ENCODE data around the gene TGFBR1. TPM values are rescaled to one million over a fixed set of nuclear protein-coding genes. Genes with fewer than 3 reads are reported as not detected.
A peak's percentile ranks its signal among the peaks of the same experiment; 100 is the strongest.

Gene TGFBR1
- total RNA-seq, 4 donors from 2014 or later, result 20.2 to 34.3 (median 25.6) TPM

GRCh38 chr9:99071313-99072039 is 33.4 kb upstream of the TGFBR1 start:
- 79 to 87% methylated on average over 8 to 9 of the region's 9 CpGs for WGBS, 2 donors
- intact Hi-C loops (cut with DNase I), result no loop called here
- Histone ChIP-seq H3K36me3 (no peaks in the 10 kb centered on the region), H3K4me1 (peaks cover 0 to 10% (median 2%) of the 10 kb centered on the region in 3 donors), H3K27me3 (no peaks in the 10 kb centered on the region), H3K27ac (peak overlapping the region in 1 of 4 donors; percentile 0), H3K4me3 (no peak overlapping the region), H3K9me3 (no peaks in the 10 kb centered on the region)
- no peak for DNase-seq
- TF ChIP-seq POLR2A (IDR thresholded peaks at IDR 0.05), result no peak
- TF ChIP-seq, protein P1, sequence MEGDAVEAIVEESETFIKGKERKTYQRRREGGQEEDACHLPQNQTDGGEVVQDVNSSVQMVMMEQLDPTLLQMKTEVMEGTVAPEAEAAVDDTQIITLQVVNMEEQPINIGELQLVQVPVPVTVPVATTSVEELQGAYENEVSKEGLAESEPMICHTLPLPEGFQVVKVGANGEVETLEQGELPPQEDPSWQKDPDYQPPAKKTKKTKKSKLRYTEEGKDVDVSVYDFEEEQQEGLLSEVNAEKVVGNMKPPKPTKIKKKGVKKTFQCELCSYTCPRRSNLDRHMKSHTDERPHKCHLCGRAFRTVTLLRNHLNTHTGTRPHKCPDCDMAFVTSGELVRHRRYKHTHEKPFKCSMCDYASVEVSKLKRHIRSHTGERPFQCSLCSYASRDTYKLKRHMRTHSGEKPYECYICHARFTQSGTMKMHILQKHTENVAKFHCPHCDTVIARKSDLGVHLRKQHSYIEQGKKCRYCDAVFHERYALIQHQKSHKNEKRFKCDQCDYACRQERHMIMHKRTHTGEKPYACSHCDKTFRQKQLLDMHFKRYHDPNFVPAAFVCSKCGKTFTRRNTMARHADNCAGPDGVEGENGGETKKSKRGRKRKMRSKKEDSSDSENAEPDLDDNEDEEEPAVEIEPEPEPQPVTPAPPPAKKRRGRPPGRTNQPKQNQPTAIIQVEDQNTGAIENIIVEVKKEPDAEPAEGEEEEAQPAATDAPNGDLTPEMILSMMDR (IDR thresholded peaks at IDR 0.05), result no peak

DNA sequence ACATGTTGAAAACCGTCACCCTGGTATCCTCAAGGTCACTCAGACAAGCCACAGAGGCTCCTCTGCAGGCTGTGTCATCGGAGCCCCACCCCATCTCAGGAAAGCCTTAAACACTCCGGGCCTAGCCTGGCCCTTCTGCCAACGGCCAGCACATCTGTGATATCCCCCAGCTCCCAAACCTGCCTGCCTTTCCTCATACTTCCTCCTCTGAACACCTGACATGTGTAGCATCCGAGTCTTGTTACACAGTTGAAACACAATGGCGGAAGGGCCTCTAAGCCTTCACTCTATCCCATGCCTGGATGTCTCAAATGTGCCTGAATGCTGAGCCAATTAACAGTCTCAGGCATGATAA is 32.9 kb upstream of the TGFBR1 start:
- no peak overlapping the region for H3K4me3 ChIP-seq

DNA sequence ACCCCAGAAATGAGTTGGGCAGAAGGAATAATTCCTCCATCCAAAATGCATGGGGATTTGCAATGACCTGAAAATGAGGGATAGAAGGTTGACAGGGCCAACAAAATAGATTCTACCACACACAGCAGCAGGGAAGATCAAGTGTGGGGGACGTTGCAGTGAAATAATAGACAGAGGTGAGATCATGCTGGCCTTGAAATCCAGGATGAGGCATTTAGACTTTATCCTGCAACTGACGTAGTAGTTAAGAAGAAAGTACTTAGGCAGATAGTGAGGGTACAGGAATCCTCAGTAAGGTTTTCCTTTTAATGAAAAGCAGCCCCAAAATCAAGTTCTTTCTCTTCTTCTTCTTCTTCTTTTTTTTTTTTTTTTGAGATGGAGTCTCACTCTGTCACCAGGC is 31.6 kb upstream of the TGFBR1 start:
- Histone ChIP-seq H3K9me3 (no peaks in the 10 kb centered on the region), H3K27ac (no peak overlapping the region), H3K4me3 (no peak overlapping the region), H3K4me1 (peaks cover 0 to 20% (median 6%) of the 10 kb centered on the region in 3 donors), H3K27me3 (no peaks in the 10 kb centered on the region), H3K36me3 (no peaks in the 10 kb centered on the region)
- 31 to 60% methylated on average over 2 of the region's 2 CpGs for WGBS, 2 donors
- TF ChIP-seq, protein P1 (IDR thresholded peaks at IDR 0.05), result no peak
- no peak for TF ChIP-seq POLR2A (IDR thresholded peaks at IDR 0.05)
- intact Hi-C loops (cut with DNase I), result no loop called here
- no peak for DNase-seq

More for the DNA sequence above, 32.9 kb upstream of the TGFBR1 start:
- Histone ChIP-seq H3K27ac (no peak overlapping the region), H3K4me1 (peaks cover 0 to 13% (median 6%) of the 10 kb centered on the region in 3 donors), H3K36me3 (no peaks in the 10 kb centered on the region), H3K9me3 (no peaks in the 10 kb centered on the region), H3K27me3 (no peaks in the 10 kb centered on the region)
- TF ChIP-seq POLR2A (IDR thresholded peaks at IDR 0.05), result no peak
- TF ChIP-seq, protein P1 (IDR thresholded peaks at IDR 0.05), result no peak
- DNase-seq, result no peak
- WGBS, 2 donors, result 74 to 93% methylated on average over 4 to 6 of the region's 6 CpGs
- intact Hi-C loops (cut with DNase I), result no loop called here

DNA sequence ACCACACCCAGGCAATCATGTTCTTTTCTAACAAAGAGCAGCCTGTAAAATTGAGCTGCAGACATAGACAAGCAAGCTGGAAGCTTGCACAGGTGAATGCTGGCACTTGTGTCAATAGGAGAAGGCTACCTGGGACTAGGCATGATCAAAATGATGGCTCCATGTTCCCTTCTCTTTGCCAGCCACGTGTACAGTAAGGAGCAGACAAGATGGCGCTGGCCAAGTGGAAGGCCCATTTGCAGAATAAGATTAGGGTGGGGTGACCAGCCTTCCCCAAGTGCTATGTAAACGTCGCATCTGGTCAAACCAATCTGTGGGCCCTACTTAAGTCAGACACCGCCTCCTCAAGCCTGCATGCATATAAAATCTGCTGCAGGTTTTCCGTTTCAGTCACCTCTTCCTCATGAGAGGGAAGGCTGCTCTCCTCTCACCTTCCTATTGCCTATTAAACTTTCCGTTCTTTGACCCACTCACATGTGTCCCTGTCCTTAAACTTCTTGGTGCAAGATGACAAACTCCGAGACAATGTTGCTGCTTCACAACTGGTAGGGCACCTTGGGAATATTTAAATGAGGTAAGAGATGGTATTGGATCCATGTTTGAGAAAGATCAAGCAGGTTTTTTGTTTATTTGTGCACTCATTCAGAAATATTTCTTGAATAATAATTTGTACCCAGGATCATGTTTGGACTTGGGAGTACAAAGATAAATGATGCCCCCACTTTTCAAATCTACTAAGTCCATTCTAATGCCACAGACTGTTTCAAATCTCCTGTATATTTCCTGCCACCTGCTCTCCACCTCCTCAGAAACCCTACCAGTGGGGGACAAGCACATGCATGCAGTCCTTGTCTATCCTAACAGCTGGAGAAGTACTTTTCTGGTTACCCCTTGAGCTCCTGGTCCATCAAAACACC is 30.7 kb upstream of the TGFBR1 start:
- TF ChIP-seq, protein P1 (IDR thresholded peaks at IDR 0.05), result no peak
- no peak for TF ChIP-seq POLR2A (IDR thresholded peaks at IDR 0.05)
- H3K4me1 ChIP-seq, result peaks cover 0 to 20% (median 6%) of the 10 kb centered on the region in 3 donors
- no peaks in the 10 kb centered on the region for H3K9me3 ChIP-seq
- WGBS, 2 donors, result 85 to 99% methylated on average over 8 of the region's 8 CpGs
- intact Hi-C loops (cut with DNase I), result no loop called here
- no peak overlapping the region for H3K4me3 ChIP-seq
- H3K27me3 ChIP-seq, result no peaks in the 10 kb centered on the region
- H3K36me3 ChIP-seq, result no peaks in the 10 kb centered on the region
- DNase-seq, result no peak
- no peak overlapping the region for H3K27ac ChIP-seq

GRCh38 chr9:99074902-99075245 is 30.0 kb upstream of the TGFBR1 start:
- TF ChIP-seq POLR2A (IDR thresholded peaks at IDR 0.05), result no peak
- TF ChIP-seq, protein P1 (IDR thresholded peaks at IDR 0.05), result no peak
- no peaks in the 10 kb centered on the region for H3K9me3 ChIP-seq

More at GRCh38 chr9:99074902-99075245, 30.0 kb upstream of the TGFBR1 start:
- H3K36me3 ChIP-seq, result no peaks in the 10 kb centered on the region
- DNase-seq, result no peak
- 77 to 90% methylated on average over 3 of the region's 3 CpGs for WGBS, 2 donors
- H3K4me3 ChIP-seq, result no peak overlapping the region
- peaks cover 0 to 16% (median 6%) of the 10 kb centered on the region in 3 donors for H3K4me1 ChIP-seq
- no peak overlapping the region for H3K27ac ChIP-seq
- intact Hi-C loops (cut with DNase I), result no loop called here
- no peaks in the 10 kb centered on the region for H3K27me3 ChIP-seq
